HCT116 (cell line): ENCODE measurements around the gene EGFL8. TPM values are rescaled to one million over a fixed set of nuclear protein-coding genes. Genes with fewer than 3 reads are reported as not detected.
A peak's percentile ranks its signal among the peaks of the same experiment; 100 is the strongest.

ENCODE experiments used
- ATAC-seq: fragments of 200-7000 bp; cut with Tn5 transposase; 2 replicates; pipeline ENCODE4 v1.9.1; 2020; ENCODE audit warnings: mild to moderate bottlenecking, moderate library complexity
- BruUV-seq: library from RNA; stranded (reverse); fragments of 400-500 nt; replicated peaks from 2 replicates; lab custom pipeline; 2021; lab: Mats Ljungman, UMichigan
- CTCF ChIA-PET: fragments of 300-600 bp; sonication (Branson Sonifier 250); formaldehyde crosslinking; loops from one replicate; lab custom pipeline; 2021; ENCODE audit warnings: antibody characterized with exemption; lab: Charles Lee
- POLR2A ChIA-PET: fragments of 300-600, 350-600 bp; sonication (Branson Sonifier 250); formaldehyde crosslinking; loops from one replicate; lab custom pipeline; 2021; ENCODE audit warnings: antibody characterized with exemption; lab: Charles Lee
- RAD21 ChIA-PET, 2 experiments: fragments of 300-600 bp; sonication (Branson Sonifier 250); formaldehyde crosslinking; loops; one replicate each; lab custom pipeline; 2023; ENCODE audit warnings: low total read pairs in 2 of 2; ENCODE audit not compliant: uncharacterized antibody in 2 of 2, unreplicated experiment in 2 of 2, low non-redundant PET in 1 of 2; lab: Charles Lee
- DNase-seq: peaks from one replicate; pipeline ENCODE4 v3.0.0-alpha.2; 2010; ENCODE audit warnings: low read depth, low spot score
- H2AFZ ChIP-seq: fragments of 200-600 bp; shearing (Covaris generic), sonication (generic); 2 replicates; pipeline ENCODE4 v1.6.1; 2017; ENCODE audit warnings: low read depth, mixed run types, mixed read lengths, antibody characterized with exemption, low read length; ENCODE audit not compliant: poor library complexity, severe bottlenecking
- H3K27ac ChIP-seq: 2 replicates; pipeline ENCODE4 v1.5.1; 2012; ENCODE audit warnings: low read depth, low read length
- H3K27me3 ChIP-seq: fragments of 200-600 bp; sonication (generic); 2 replicates; pipeline ENCODE4 v1.6.1; 2016; ENCODE audit warnings: mixed run types, low read length, mixed read lengths; ENCODE audit not compliant: insufficient read depth
- H3K36me3 ChIP-seq, 2 experiments: fragments of 200-500 bp in 1 of 2; fragments of 200-600 bp in 1 of 2; sonication (Bioruptor generic) in 1 of 2; sonication (generic) in 1 of 2; 2 replicates each; pipeline versions ENCODE4 v1.5.1 to v1.6.1; 2014 to 2016; ENCODE audit warnings: low read length in 2 of 2, inconsistent platforms in 1 of 2, mixed read lengths in 1 of 2, mixed run types in 1 of 2; ENCODE audit not compliant: insufficient read depth in 2 of 2, control insufficient read depth in 1 of 2
- H3K4me1 ChIP-seq, 2 experiments: fragments of 200-600 bp in 1 of 2; sonication (generic) in 1 of 2; 2 replicates each; pipeline versions ENCODE4 v1.5.1 to v1.6.1; 2012 to 2017; ENCODE audit warnings: low read length in 2 of 2, inconsistent platforms in 1 of 2, mild to moderate bottlenecking in 1 of 2, mixed read lengths in 1 of 2, mixed run types in 1 of 2, moderate library complexity in 1 of 2; ENCODE audit not compliant: insufficient read depth in 2 of 2, control insufficient read depth in 1 of 2
- H3K4me2 ChIP-seq: fragments of 200-600 bp; sonication (generic); 2 replicates; pipeline ENCODE4 v1.6.1; 2017; ENCODE audit warnings: mixed run types, low read length, mixed read lengths
- H3K4me3 ChIP-seq, 2 experiments: fragments of 200-600 bp in 1 of 2; sonication (generic) in 1 of 2; replicated peaks in 1 of 2; 2 replicates each; pipeline ENCODE4 v1.5.1; 2011 to 2016; ENCODE audit warnings: low read length in 2 of 2, control low read depth in 1 of 2, low read depth in 1 of 2, mild to moderate bottlenecking in 1 of 2, mixed read lengths in 1 of 2, mixed run types in 1 of 2
- H3K79me2 ChIP-seq: fragments of 200-600 bp; sonication (generic); 2 replicates; pipeline ENCODE4 v1.6.1; 2017; ENCODE audit warnings: mild to moderate bottlenecking, mixed run types, low read length, moderate library complexity, mixed read lengths; ENCODE audit not compliant: insufficient read depth
- H3K9ac ChIP-seq: fragments of 200-600 bp; sonication (generic); 2 replicates; pipeline ENCODE4 v1.6.1; 2016; ENCODE audit warnings: low read length, mixed read lengths
- H3K9me2 ChIP-seq: fragments of 200-600 bp; sonication (generic), shearing (Covaris generic); 2 replicates; pipeline ENCODE4 v1.6.1; 2017; ENCODE audit warnings: mixed run types, mild to moderate bottlenecking, moderate library complexity; ENCODE audit not compliant: insufficient read depth
- H3K9me3 ChIP-seq, 2 experiments: fragments of 200-500 bp in 1 of 2; fragments of 200-600 bp in 1 of 2; sonication (Bioruptor generic) in 1 of 2; sonication (generic) in 1 of 2; 2 replicates each; pipeline ENCODE4 v1.6.1; 2014 to 2017; ENCODE audit warnings: low read length in 2 of 2, mixed read lengths in 2 of 2, inconsistent platforms in 1 of 2, low read depth in 1 of 2, mild to moderate bottlenecking in 1 of 2, mixed run types in 1 of 2, moderate library complexity in 1 of 2; ENCODE audit not compliant: control insufficient read depth in 1 of 2, insufficient read depth in 1 of 2
- H4K20me1 ChIP-seq: fragments of 200-600 bp; sonication (generic), shearing (Covaris generic); 2 replicates; pipeline ENCODE4 v1.6.1; 2017; ENCODE audit warnings: mixed run types, mild to moderate bottlenecking, moderate library complexity; ENCODE audit not compliant: insufficient read depth
- CEBPB ChIP-seq: IDR thresholded peaks from 2 replicates; pipeline ENCODE4 v1.6.1; 2012; ENCODE audit warnings: low read depth
- CTCF ChIP-seq, 3 experiments: fragments of 200-600 bp in 1 of 3; sonication (generic) in 1 of 3; IDR thresholded peaks in 2 of 3; conservative IDR thresholded peaks in 1 of 3; 2 replicates each; pipeline ENCODE4 v1.5.1; 2012 to 2017; ENCODE audit warnings: low read depth in 2 of 3, low read length in 2 of 3, antibody characterized with exemption in 1 of 3, borderline replicate concordance in 1 of 3, control low read depth in 1 of 3, mild to moderate bottlenecking in 1 of 3, mixed read lengths in 1 of 3, mixed run types in 1 of 3, moderate library complexity in 1 of 3; ENCODE audit not compliant: insufficient read depth in 1 of 3
- EGR1 ChIP-seq: IDR thresholded peaks from 2 replicates; pipeline ENCODE4 v1.6.1; 2012; ENCODE audit warnings: low read depth
- EZH2 ChIP-seq: fragments of 200-600 bp; sonication (generic); IDR thresholded peaks from 2 replicates; pipeline ENCODE4 v1.6.1; 2017; ENCODE audit warnings: antibody characterized with exemption, mixed run types
- EZH2phosphoT487 ChIP-seq: fragments of 200-600 bp; IDR thresholded peaks from 2 replicates; pipeline ENCODE4 v1.6.1; 2018; ENCODE audit warnings: antibody characterized with exemption, borderline replicate concordance
- POLR2A ChIP-seq: IDR thresholded peaks from 2 replicates; pipeline ENCODE4 v1.7.0; 2011; ENCODE audit warnings: borderline replicate concordance; ENCODE audit not compliant: insufficient read depth, insufficient read length; ENCODE audit errors: extremely low read depth
- POLR2AphosphoS5 ChIP-seq: IDR thresholded peaks from 2 replicates; pipeline ENCODE4 v1.6.1; 2011; ENCODE audit warnings: mild to moderate bottlenecking, low read depth, low read length, moderate library complexity
- SP1 ChIP-seq: IDR thresholded peaks from 2 replicates; pipeline ENCODE4 v1.6.1; 2012; ENCODE audit warnings: low read depth
- SRF ChIP-seq: IDR thresholded peaks from 2 replicates; pipeline ENCODE4 v1.6.1; 2012; ENCODE audit warnings: low read depth
- TCF7L2 ChIP-seq: IDR thresholded peaks from 2 replicates; pipeline ENCODE4 v1.7.0; 2011; ENCODE audit warnings: borderline replicate concordance, inconsistent platforms; ENCODE audit not compliant: insufficient read depth, insufficient read length; ENCODE audit errors: extremely low read depth
- ZBTB33 ChIP-seq: IDR thresholded peaks from 2 replicates; pipeline ENCODE4 v1.6.1; 2011; ENCODE audit warnings: mild to moderate bottlenecking, low read length, moderate library complexity; ENCODE audit not compliant: insufficient replicate concordance; ENCODE audit errors: extremely low read depth
- intact Hi-C: fragments of 100-400 bp; cut with micrococcal nuclease; formaldehyde crosslinking; loops from 2 replicates; pipeline ENCODE4 v1.10.0; 2022
- total RNA-seq: library from RNA; stranded (reverse); gene quantifications from one replicate; pipeline ENCODE4 v1.2.1, GENCODE V29; 2021; ENCODE audit not compliant: unreplicated experiment

EGFL8 gene
- total RNA-seq, 1 experiment from 2014 or later: 29.0 TPM

GRCh38 chr6:32190054-32190851 lies 25.9 kb downstream of the EGFL8 start, which contains the start of gene PBX2:
Gene PBX2, minus strand, starts transcription at chr6:32190202. Its CDS starts 287 bp downstream, at chr6:32189915.
- ATAC-seq: peak; percentile 69

GRCh38 chr6:32190911-32191677 lies 26.7 kb downstream of the EGFL8 start:
- ChIA-PET RAD21 (no interaction called here), POLR2A (interaction anchor here (0.9 to 1.7 kb wide), 3 partner anchors 9 to 64 kb away, joined by 3 to 4 read pairs (median 4); partner anchors contain the start of gene ATF6B), CTCF (interaction anchor here (1.3 to 1.5 kb wide), 2 partner anchors 14 to 72 kb away, joined by 4 to 10 read pairs; no protein-coding TSS in a partner anchor)
- Histone ChIP-seq H3K4me1 (peaks cover 22 to 60% of the 10 kb centered on the region in 2 experiments), H3K9me3 (no peaks in the 10 kb centered on the region), H3K27ac (peak overlapping the region; percentile 81; the same call in 1 of the 2 replicates), H3K4me2 (peak overlapping the region; percentile 81), H3K27me3 (no peaks in the 10 kb centered on the region), H3K9ac (no peak overlapping the region), H2AFZ (no peak overlapping the region), H3K4me3 (peak overlapping the region; percentile 80 to 84), H3K36me3 (peaks cover 0 to 3% of the 10 kb centered on the region in 2 experiments; a peak in 2 of 4 replicates), H3K9me2 (no peaks in the 10 kb centered on the region), H3K79me2 (peaks cover 13% of the 10 kb centered on the region), H4K20me1 (no peaks in the 10 kb centered on the region)
- no TSS peak for BruUV-seq
- intact Hi-C loops: no loop called here
- ATAC-seq: no peak
- no peak for TF ChIP-seq POLR2A
- TF ChIP-seq POLR2AphosphoS5: no peak
- no peak for TF ChIP-seq CTCF (IDR thresholded peaks at IDR 0.05 in 2 of 3, conservative IDR thresholded peaks at IDR 0.05 in 1 of 3; ENCODE audit: borderline replicate concordance in 1 of 3, insufficient read depth in 1 of 3, low read depth in 2 of 3, low read length in 2 of 3)
- TF ChIP-seq EZH2: no peak
- no peak for TF ChIP-seq EZH2phosphoT487
- TF ChIP-seq ZBTB33: no peak
- TF ChIP-seq EGR1: no peak
- TF ChIP-seq SRF: no peak
- TF ChIP-seq CEBPB: no peak
- no peak for TF ChIP-seq SP1
- no peak for DNase-seq

More at GRCh38 chr6:32190054-32190851, 25.9 kb downstream of the EGFL8 start, which contains the start of gene PBX2:
- ChIA-PET POLR2A (interaction anchor here (0.6 to 1.7 kb wide), 5 partner anchors 8 to 1257 kb away, joined by 3 to 4 read pairs (median 3); partner anchors contain the start of gene ATF6B), CTCF (interaction anchor here (1.3 to 1.5 kb wide), 2 partner anchors 13 to 71 kb away, joined by 4 to 10 read pairs; no protein-coding TSS in a partner anchor), RAD21 (no interaction called here)
- Histone ChIP-seq H2AFZ (no peak within 1 kb of the TSS), H3K4me3 (peak within 1 kb of the TSS; percentile 80 to 84), H3K36me3 (peaks cover 0 to 3% of the 10 kb centered on the region in 2 experiments; a peak in 2 of 4 replicates), H3K27me3 (no peaks in the 10 kb centered on the region), H4K20me1 (no peaks in the 10 kb centered on the region)
- intact Hi-C loops: no loop called here
- TF ChIP-seq POLR2AphosphoS5 (peak; percentile 91), EZH2phosphoT487 (no peak), POLR2A (peak; percentile 43), TCF7L2 (peak; percentile 7)
- TF ChIP-seq, all 23 proteins: peak for 3
- Histone ChIP-seq H3K4me2 (peak within 1 kb of the TSS; percentile 81), H3K27ac (peak within 1 kb of the TSS; percentile 81), H3K9ac (peak within 1 kb of the TSS; percentile 87), H3K79me2 (peaks cover 13% of the 10 kb centered on the region), H3K9me2 (no peaks in the 10 kb centered on the region), H3K4me1 (peaks cover 22 to 63% of the 10 kb centered on the region in 2 experiments), H3K9me3 (no peaks in the 10 kb centered on the region)
- BruUV-seq: TSS peak; percentile 98
- peak; percentile 66 for DNase-seq
